Measurements from ENCODE around the gene CDH20.
"Not testable (repeated sequence)": the region's sequence is repeated elsewhere in the genome, so short reads cannot be mapped to it uniquely, and the experiment has no call there.

Gene CDH20

GRCh38 chr18:61360404-61361383 lies 27.5 kb downstream of the CDH20 start:
- TF ChIP-seq, protein P1, sequence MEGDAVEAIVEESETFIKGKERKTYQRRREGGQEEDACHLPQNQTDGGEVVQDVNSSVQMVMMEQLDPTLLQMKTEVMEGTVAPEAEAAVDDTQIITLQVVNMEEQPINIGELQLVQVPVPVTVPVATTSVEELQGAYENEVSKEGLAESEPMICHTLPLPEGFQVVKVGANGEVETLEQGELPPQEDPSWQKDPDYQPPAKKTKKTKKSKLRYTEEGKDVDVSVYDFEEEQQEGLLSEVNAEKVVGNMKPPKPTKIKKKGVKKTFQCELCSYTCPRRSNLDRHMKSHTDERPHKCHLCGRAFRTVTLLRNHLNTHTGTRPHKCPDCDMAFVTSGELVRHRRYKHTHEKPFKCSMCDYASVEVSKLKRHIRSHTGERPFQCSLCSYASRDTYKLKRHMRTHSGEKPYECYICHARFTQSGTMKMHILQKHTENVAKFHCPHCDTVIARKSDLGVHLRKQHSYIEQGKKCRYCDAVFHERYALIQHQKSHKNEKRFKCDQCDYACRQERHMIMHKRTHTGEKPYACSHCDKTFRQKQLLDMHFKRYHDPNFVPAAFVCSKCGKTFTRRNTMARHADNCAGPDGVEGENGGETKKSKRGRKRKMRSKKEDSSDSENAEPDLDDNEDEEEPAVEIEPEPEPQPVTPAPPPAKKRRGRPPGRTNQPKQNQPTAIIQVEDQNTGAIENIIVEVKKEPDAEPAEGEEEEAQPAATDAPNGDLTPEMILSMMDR (conservative IDR thresholded peaks at IDR 0.05; ENCODE audit: control insufficient read depth, insufficient read depth, low read depth, low read length): no peak
- DNase-seq (ENCODE audit: low read depth): no peak
- H3K4me3 ChIP-seq (ENCODE audit: control insufficient read depth, low read depth, low read length): no peak overlapping the region

GRCh38 chr18:61362511-61362910 lies 29.3 kb downstream of the CDH20 start:
- no peak for DNase-seq (ENCODE audit: low read depth)
- H3K4me3 ChIP-seq (ENCODE audit: control insufficient read depth, low read depth, low read length): no peak overlapping the region
- TF ChIP-seq, protein P1 (conservative IDR thresholded peaks at IDR 0.05; ENCODE audit: control insufficient read depth, insufficient read depth, low read depth, low read length): no peak

GRCh38 chr18:61364953-61365352 lies 31.7 kb downstream of the CDH20 start:
- TF ChIP-seq, protein P1 (conservative IDR thresholded peaks at IDR 0.05; ENCODE audit: control insufficient read depth, insufficient read depth, low read depth, low read length): no peak
- H3K4me3 ChIP-seq (ENCODE audit: control insufficient read depth, low read depth, low read length): no peak overlapping the region
- DNase-seq (ENCODE audit: low read depth): no peak

DNA sequence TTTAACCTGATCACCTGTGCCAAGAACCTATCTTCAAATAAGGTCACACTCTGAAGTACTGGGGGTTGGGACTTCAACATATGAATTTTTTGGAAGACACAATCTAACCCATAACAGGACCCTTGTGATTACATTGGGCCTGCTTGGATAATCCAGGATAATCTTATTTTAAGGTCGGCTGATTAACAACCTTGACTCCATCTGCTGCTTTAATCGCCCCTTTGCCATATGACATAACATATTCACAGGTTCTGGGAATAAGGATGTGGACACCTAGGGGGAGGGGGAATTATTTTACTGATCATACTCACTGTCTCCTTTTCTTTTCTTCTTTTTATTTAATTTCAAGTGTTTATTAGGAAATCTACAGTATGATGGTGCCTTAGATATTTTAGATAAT lies 34.8 kb downstream of the CDH20 start:
- TF ChIP-seq, protein P1 (conservative IDR thresholded peaks at IDR 0.05; ENCODE audit: control insufficient read depth, insufficient read depth, low read depth, low read length): no peak
- no peak for DNase-seq (ENCODE audit: low read depth)
- H3K4me3 ChIP-seq (ENCODE audit: control insufficient read depth, low read depth, low read length): no peak overlapping the region

DNA sequence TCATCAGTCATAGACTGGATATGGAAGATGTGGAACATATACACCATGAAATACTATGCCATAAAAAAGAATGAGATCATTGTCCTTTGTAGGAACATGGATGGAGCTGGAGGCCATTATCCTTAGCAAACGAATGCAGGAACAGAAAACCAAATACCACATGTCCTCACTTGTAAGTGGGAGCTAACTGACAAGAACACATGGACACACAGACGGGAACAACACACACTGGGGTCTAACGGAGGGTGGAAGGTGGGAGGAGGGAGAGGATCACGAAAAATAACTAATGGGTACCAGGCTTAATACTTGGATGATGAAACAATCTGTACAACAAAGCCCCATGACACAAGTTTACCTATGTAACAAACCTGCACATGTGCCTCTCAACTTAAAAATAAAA lies 36.4 kb downstream of the CDH20 start:
- not testable (repeated sequence) for H3K4me3 ChIP-seq (ENCODE audit: control insufficient read depth, low read depth, low read length); DNase-seq (ENCODE audit: low read depth)

GRCh38 chr18:61371111-61371510 lies 37.9 kb downstream of the CDH20 start:
- TF ChIP-seq, protein P1 (conservative IDR thresholded peaks at IDR 0.05; ENCODE audit: control insufficient read depth, insufficient read depth, low read depth, low read length): no peak
- H3K4me3 ChIP-seq (ENCODE audit: control insufficient read depth, low read depth, low read length): no peak overlapping the region
- no peak for DNase-seq (ENCODE audit: low read depth)

DNA sequence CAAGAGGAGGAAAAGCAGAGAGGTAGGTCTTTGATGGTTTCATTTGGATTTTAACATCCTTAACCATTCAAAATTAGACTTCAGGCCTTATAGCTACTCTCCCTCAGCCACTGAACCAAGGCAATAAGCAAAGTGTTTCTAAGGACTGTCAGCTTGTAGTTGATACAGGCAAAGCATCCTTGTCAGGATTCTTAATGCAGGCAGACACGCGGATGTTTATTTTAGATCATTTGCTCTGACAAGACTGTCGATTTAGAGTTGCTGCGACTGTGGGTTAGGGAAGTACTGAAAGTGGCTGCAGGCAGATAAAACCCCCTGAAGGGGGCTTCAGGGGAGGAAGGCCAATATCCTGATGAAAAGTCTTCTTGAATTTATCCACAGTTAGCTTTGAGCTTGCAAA lies 46.6 kb downstream of the CDH20 start:
- no peak overlapping the region for H3K4me3 ChIP-seq (ENCODE audit: control insufficient read depth, low read depth, low read length)
- DNase-seq (ENCODE audit: low read depth): no peak
- TF ChIP-seq, protein P1 (conservative IDR thresholded peaks at IDR 0.05; ENCODE audit: control insufficient read depth, insufficient read depth, low read depth, low read length): no peak

Measured in fibroblast of mammary gland (primary cell).